Endothelial cell of umbilical vein (primary cell): ENCODE data around the gene DNAJB1. TPM values are rescaled to one million over a fixed set of nuclear protein-coding genes. Genes with fewer than 3 reads are reported as not detected.

Experiments used
- BruUV-seq: library from RNA; stranded (reverse); fragments of 400-500 nt; replicated peaks from 2 replicates; lab custom pipeline; 2021; lab: Mats Ljungman, UMichigan
- CTCF ChIA-PET: fragments of 300-600, 350-600 bp; sonication (Branson Sonifier 250); formaldehyde crosslinking; loops from one replicate; lab custom pipeline; 2021; ENCODE audit warnings: antibody characterized with exemption, inconsistent platforms; lab: Charles Lee
- POLR2A ChIA-PET: fragments of 300-600, 350-600 bp; sonication (Branson Sonifier 250); formaldehyde crosslinking; loops from one replicate; lab custom pipeline; 2021; ENCODE audit warnings: antibody characterized with exemption, inconsistent platforms; lab: Charles Lee
- DNase-seq: peaks from one replicate; pipeline ENCODE4 v3.0.0-alpha.2; 2011; ENCODE audit warnings: low read depth, low spot score
- FAIRE-seq: peaks from 2 replicates; lab custom pipeline; 2011; peaks lifted over from hg19 to GRCh38; lab: Jason Lieb, UNC
- H2AFZ ChIP-seq: 2 replicates; pipeline ENCODE4 v1.6.0; 2012; ENCODE audit warnings: low read depth, low read length, control low read depth, inconsistent platforms
- H3K27ac ChIP-seq: 2 replicates; pipeline ENCODE4 v1.5.1; 2011; ENCODE audit warnings: low read depth, mild to moderate bottlenecking, control low read depth, low read length, moderate library complexity; ENCODE audit not compliant: insufficient read depth
- H3K27me3 ChIP-seq, 2 experiments: 2 replicates each; pipeline versions ENCODE4 v1.6.0 to v1.6.1; 2011; ENCODE audit warnings: low read length in 2 of 2, mixed read lengths in 1 of 2; ENCODE audit not compliant: control insufficient read depth in 2 of 2, insufficient read depth in 2 of 2
- H3K36me3 ChIP-seq, 2 experiments: 2 replicates in 1 of 2; 3 replicates in 1 of 2; pipeline ENCODE4 v1.5.1; 2011; ENCODE audit warnings: low read length in 2 of 2, mild to moderate bottlenecking in 1 of 2, moderate library complexity in 1 of 2; ENCODE audit not compliant: control insufficient read depth in 2 of 2, insufficient read depth in 2 of 2; ENCODE audit errors: extremely low read depth in 1 of 2
- H3K4me1 ChIP-seq: 3 replicates; pipeline ENCODE4 v1.5.1; 2011; ENCODE audit warnings: mild to moderate bottlenecking, low read length; ENCODE audit not compliant: control insufficient read depth, insufficient read depth; ENCODE audit errors: extremely low read depth
- H3K4me2 ChIP-seq: 2 replicates; pipeline ENCODE4 v1.6.1; 2011; ENCODE audit warnings: low read length, control low read depth, mixed read lengths; ENCODE audit not compliant: insufficient read depth
- H3K4me3 ChIP-seq, 3 experiments: fragments of 200-600 bp in 1 of 3; sonication (generic), shearing (Covaris generic) in 1 of 3; replicated peaks in 1 of 3; 2 replicates each; pipeline ENCODE4 v1.5.1; 2011 to 2016; ENCODE audit warnings: control low read depth in 3 of 3, low read length in 3 of 3, mild to moderate bottlenecking in 2 of 3, inconsistent platforms in 1 of 3, low read depth in 1 of 3, moderate library complexity in 1 of 3; ENCODE audit not compliant: insufficient read depth in 1 of 3
- H3K79me2 ChIP-seq: 2 replicates; pipeline ENCODE4 v1.6.0; 2012; ENCODE audit warnings: low read length, inconsistent platforms; ENCODE audit not compliant: control insufficient read depth, insufficient read depth
- H3K9ac ChIP-seq: replicated peaks from 2 replicates; pipeline ENCODE3; 2011; ENCODE audit warnings: low read length, control low read depth; ENCODE audit not compliant: insufficient read depth; ENCODE audit errors: extremely low read depth
- H3K9me1 ChIP-seq: replicated peaks from 3 replicates; pipeline ENCODE4 v1.6.0; 2011; ENCODE audit warnings: mild to moderate bottlenecking, low read length; ENCODE audit not compliant: control insufficient read depth, insufficient read depth; ENCODE audit errors: extremely low read depth
- H3K9me3 ChIP-seq: replicated peaks from 2 replicates; pipeline ENCODE4 v1.5.1; 2012; ENCODE audit warnings: low read length, inconsistent platforms; ENCODE audit not compliant: control insufficient read depth, insufficient read depth
- H4K20me1 ChIP-seq: replicated peaks from 2 replicates; pipeline ENCODE3; 2011; ENCODE audit warnings: mild to moderate bottlenecking, low read length; ENCODE audit not compliant: control insufficient read depth, insufficient read depth; ENCODE audit errors: extremely low read depth
- CTCF ChIP-seq, 2 donors: IDR thresholded peaks; 1 replicate in 1 of 2; 2 replicates in 1 of 2; pipeline ENCODE4 v1.5.1; 2011; ENCODE audit warnings: low read length in 2 of 2, mild to moderate bottlenecking in 2 of 2, moderate library complexity in 2 of 2, control low read depth in 1 of 2, inconsistent platforms in 1 of 2, low read depth in 1 of 2; ENCODE audit not compliant: insufficient read depth in 1 of 2; ENCODE audit errors: extremely low read depth in 1 of 2
- EZH2 ChIP-seq: IDR thresholded peaks from 2 replicates; pipeline ENCODE4 v1.6.1; 2012; ENCODE audit warnings: borderline replicate concordance, low read depth, mild to moderate bottlenecking, moderate library complexity, low read length, inconsistent platforms; ENCODE audit not compliant: severe bottlenecking
- FOS ChIP-seq: IDR thresholded peaks from 2 replicates; pipeline ENCODE4 v1.6.1; 2011; ENCODE audit warnings: mild to moderate bottlenecking, low read length, moderate library complexity, borderline replicate concordance; ENCODE audit not compliant: insufficient read depth
- GATA2 ChIP-seq: IDR thresholded peaks from 2 replicates; pipeline ENCODE4 v1.7.0; 2011; ENCODE audit warnings: low read depth, mild to moderate bottlenecking, moderate library complexity, mixed read lengths, low read length; ENCODE audit not compliant: insufficient read length, insufficient read depth
- JUN ChIP-seq: IDR thresholded peaks from 2 replicates; pipeline ENCODE4 v1.6.1; 2011; ENCODE audit warnings: borderline replicate concordance, low read depth; ENCODE audit not compliant: insufficient read length, insufficient read depth
- MAX ChIP-seq: IDR thresholded peaks from 2 replicates; pipeline ENCODE4 v1.6.1; 2011; ENCODE audit not compliant: insufficient read depth, insufficient read length
- MYC ChIP-seq: IDR thresholded peaks from one replicate; pipeline ENCODE4 v1.6.1; 2011; ENCODE audit warnings: mild to moderate bottlenecking, low read depth, low read length
- POLR2A ChIP-seq: IDR thresholded peaks from 2 replicates; pipeline ENCODE4 v1.6.1; 2012; ENCODE audit warnings: low read depth, mild to moderate bottlenecking, control low read depth, low read length
- POLR2AphosphoS5 ChIP-seq: IDR thresholded peaks from 2 replicates; pipeline ENCODE4 v1.6.1; 2012; ENCODE audit warnings: low read depth, mild to moderate bottlenecking, control low read depth, low read length, moderate library complexity; ENCODE audit not compliant: insufficient read depth
- dilution Hi-C: fragments of 300-500 bp; cut with MboI; formaldehyde crosslinking; loops from one replicate; pipeline ENCODE4 v1.15.0; 2019; ENCODE audit warnings: low sequenced_read_pairs; ENCODE audit not compliant: extremely low pct_ligation_motif_present
- intact Hi-C: fragments of 100-400 bp; cut with micrococcal nuclease; formaldehyde crosslinking; loops from one replicate; pipeline ENCODE4 v1.10.0; 2022
- polyA plus RNA-seq, 4 experiments: library from polyadenylated mRNA; depleted of rRNA in 3 of 4; stranded (reverse) in 3 of 4; unstranded in 1 of 4; fragments of >200 nt; gene quantifications; 2 replicates each; pipeline versions ENCODE4 v1.2.1 to v1.2.3, GENCODE V29; 2011 to 2012; ENCODE audit warnings: missing spikeins in 1 of 4
- total RNA-seq: library from RNA; stranded (reverse); gene quantifications from 2 replicates; pipeline ENCODE4 v1.2.3, GENCODE V29; 2021

Gene DNAJB1
- total and polyA plus RNA-seq, 2 donors (not counting 3 experiments of a cell fraction or from before 2014, with no cell fraction given): 58.6 to 59.8 TPM

- no peak for FAIRE-seq
- Histone ChIP-seq H3K9me1 (no peaks in the 10 kb centered on the region), H3K4me2 (no peak overlapping the region), H3K9ac (no peak overlapping the region), H2AFZ (no peak overlapping the region), H4K20me1 (no peaks in the 10 kb centered on the region), H3K4me1 (peaks cover 24% of the 10 kb centered on the region), H3K27me3 (no peaks in the 10 kb centered on the region), H3K27ac (no peak overlapping the region), H3K9me3 (no peaks in the 10 kb centered on the region), H3K36me3 (peaks cover 4 to 25% of the 10 kb centered on the region in 2 experiments), H3K4me3 (no peak overlapping the region), H3K79me2 (no peaks in the 10 kb centered on the region)
- no peak for TF ChIP-seq MYC
- no peak for TF ChIP-seq MAX
- no peak for TF ChIP-seq POLR2A
- no peak for TF ChIP-seq EZH2
- no peak for TF ChIP-seq FOS
- no peak for TF ChIP-seq POLR2AphosphoS5
- TF ChIP-seq GATA2: no peak
- no peak for TF ChIP-seq CTCF (IDR thresholded peaks at IDR 0.05; ENCODE audit: extremely low read depth in 1 of 2, insufficient read depth in 1 of 2, low read depth in 1 of 2, low read length in 2 of 2)
- TF ChIP-seq JUN: no peak
- CTCF ChIA-PET: interaction anchor here (0.8 to 2.5 kb wide), 16 partner anchors 9 to 335 kb away, joined by 3 to 23 read pairs (median 6); partner anchors contain the start of genes ASF1B, DDX39A, DNAJB1 and GIPC1
- no TSS peak for BruUV-seq
- POLR2A ChIA-PET: no interaction called here
- no peak for DNase-seq
- intact Hi-C loops (loop anchor here (1.0 to 5.0 kb wide), 2 partner anchors 37 to 324 kb away; no protein-coding TSS in a partner anchor), dilution Hi-C loops (no loop called here)
Observed at GRCh38 chr19:14471436-14472187, 46.6 kb downstream of the DNAJB1 start.
